Breast epithelium (tissue), 4 donors: ENCODE data around the gene LAMA1. TPM values are rescaled to one million over a fixed set of nuclear protein-coding genes. Genes with fewer than 3 reads are reported as not detected.

ENCODE experiments used
- DNase-seq, 2 donors: peaks; one replicate each; pipeline ENCODE4 v3.0.0-alpha.2; 2019; ENCODE audit warnings: low spot score in 2 of 2
- H3K27ac ChIP-seq, 2 donors: fragments of 200-600 bp; sonication (generic) in 1 of 2; one replicate each; pipeline ENCODE4 v1.5.1; 2016 to 2019; ENCODE audit warnings: mild to moderate bottlenecking in 1 of 2
- H3K27me3 ChIP-seq, 2 donors: fragments of 200-600 bp; sonication (generic) in 1 of 2; one replicate each; pipeline versions ENCODE4 v1.5.1 to v1.6.0; 2017 to 2019; ENCODE audit warnings: control low read depth in 1 of 2, mild to moderate bottlenecking in 1 of 2
- H3K36me3 ChIP-seq: fragments of 200-600 bp; one replicate; pipeline ENCODE4 v1.5.1; 2019
- H3K4me1 ChIP-seq, 2 donors: fragments of 200-600 bp; sonication (generic); one replicate each; pipeline ENCODE4 v1.5.1; 2016 to 2019; ENCODE audit warnings: control low read depth in 1 of 2
- H3K4me3 ChIP-seq, 3 donors: fragments of 200-600 bp; sonication (generic); 1 replicate in 2 of 3; 2 replicates in 1 of 3; pipeline ENCODE4 v1.5.1; 2016 to 2019; ENCODE audit warnings: mild to moderate bottlenecking in 3 of 3, moderate library complexity in 2 of 3
- H3K9me3 ChIP-seq, 2 donors: fragments of 200-600 bp; sonication (generic) in 1 of 2; one replicate each; pipeline ENCODE4 v1.5.1; 2016 to 2019; ENCODE audit warnings: control low read depth in 1 of 2
- CTCF ChIP-seq, 3 donors: fragments of 450-650 bp; IDR thresholded peaks; one replicate each; pipeline ENCODE4 v1.5.1; 2016 to 2017; ENCODE audit warnings: antibody characterized with exemption in 3 of 3, mild to moderate bottlenecking in 3 of 3, moderate library complexity in 3 of 3
- POLR2A ChIP-seq: fragments of 450-650 bp; IDR thresholded peaks from one replicate; pipeline ENCODE4 v1.6.1; 2016; ENCODE audit warnings: antibody characterized with exemption, mild to moderate bottlenecking, moderate library complexity
- POLR2AphosphoS5 ChIP-seq, 3 donors: sonication (generic); formaldehyde crosslinking; IDR thresholded peaks; one replicate each; pipeline ENCODE4 v1.6.1; 2017; ENCODE audit warnings: antibody characterized with exemption in 3 of 3
- intact Hi-C: fragments of 100-400 bp; cut with DNase I; formaldehyde crosslinking; loops from one replicate; pipeline ENCODE4 v1.15.1; 2023; ENCODE audit warnings: low total_unique reads
- total RNA-seq, 3 donors: library from RNA; depleted of rRNA; stranded (reverse); fragments of >200 nt; gene quantifications; one replicate each; pipeline ENCODE4 v1.1.0, GENCODE V29; 2016

The LAMA1 gene
- total RNA-seq, 3 donors from 2014 or later: 0.48 to 14.7 (median 10.2) TPM

GRCh38 chr18:7096838-7097237, 20.8 kb downstream of the LAMA1 start:
- Histone ChIP-seq H3K4me3 (no peak overlapping the region), H3K9me3 (no peaks in the 10 kb centered on the region), H3K27me3 (no peaks in the 10 kb centered on the region), H3K4me1 (no peaks in the 10 kb centered on the region), H3K36me3 (no peaks in the 10 kb centered on the region), H3K27ac (no peak overlapping the region)
- no peak for DNase-seq
- no peak for TF ChIP-seq POLR2A
- no peak for TF ChIP-seq POLR2AphosphoS5 (IDR thresholded peaks at IDR 0.05)
- TF ChIP-seq CTCF (IDR thresholded peaks at IDR 0.05): no peak
- intact Hi-C loops: no loop called here

- no peaks in the 10 kb centered on the region for H3K36me3 ChIP-seq
- no peak overlapping the region for H3K4me3 ChIP-seq
- H3K4me1 ChIP-seq: no peaks in the 10 kb centered on the region
- intact Hi-C loops: no loop called here
- H3K27ac ChIP-seq: no peak overlapping the region
- TF ChIP-seq POLR2AphosphoS5 (IDR thresholded peaks at IDR 0.05): no peak
- no peak for TF ChIP-seq CTCF (IDR thresholded peaks at IDR 0.05)
- TF ChIP-seq POLR2A: no peak
- no peaks in the 10 kb centered on the region for H3K27me3 ChIP-seq
- no peaks in the 10 kb centered on the region for H3K9me3 ChIP-seq
- DNase-seq: no peak
These were observed 23.2 kb downstream of the LAMA1 start for GRCh38 chr18:7094427-7094826.

GRCh38 chr18:7090771-7091170, 26.8 kb downstream of the LAMA1 start:
- H3K27me3 ChIP-seq: no peaks in the 10 kb centered on the region
- no peak overlapping the region for H3K4me3 ChIP-seq
- H3K9me3 ChIP-seq: no peaks in the 10 kb centered on the region
- intact Hi-C loops: no loop called here
- TF ChIP-seq POLR2A (no peak), POLR2AphosphoS5 (IDR thresholded peaks at IDR 0.05) (no peak), CTCF (IDR thresholded peaks at IDR 0.05) (no peak)
- DNase-seq: no peak
- no peaks in the 10 kb centered on the region for H3K36me3 ChIP-seq
- H3K4me1 ChIP-seq: no peaks in the 10 kb centered on the region
- H3K27ac ChIP-seq: peak overlapping the region; percentile 41 to 52

- Histone ChIP-seq H3K4me3 (no peak overlapping the region), H3K27ac (peak overlapping the region in 1 of 2 donors; percentile 52), H3K9me3 (no peaks in the 10 kb centered on the region), H3K27me3 (no peaks in the 10 kb centered on the region), H3K36me3 (no peaks in the 10 kb centered on the region), H3K4me1 (peaks cover 0 to 2% of the 10 kb centered on the region in 2 donors)
- no peak for TF ChIP-seq POLR2A
- TF ChIP-seq POLR2AphosphoS5 (IDR thresholded peaks at IDR 0.05): no peak
- DNase-seq: no peak
- intact Hi-C loops: no loop called here
These were observed 28.2 kb downstream of the LAMA1 start for GRCh38 chr18:7089369-7089768.

- H3K4me3 ChIP-seq: no peak overlapping the region
- intact Hi-C loops: no loop called here
- peaks cover 0 to 6% of the 10 kb centered on the region in 2 donors for H3K4me1 ChIP-seq
- TF ChIP-seq POLR2A (no peak), CTCF (IDR thresholded peaks at IDR 0.05) (no peak), POLR2AphosphoS5 (IDR thresholded peaks at IDR 0.05) (no peak)
- H3K27ac ChIP-seq: peak overlapping the region; percentile 73 to 85
- no peaks in the 10 kb centered on the region for H3K9me3 ChIP-seq
- no peaks in the 10 kb centered on the region for H3K27me3 ChIP-seq
- no peaks in the 10 kb centered on the region for H3K36me3 ChIP-seq
- no peak for DNase-seq
These were observed 33.2 kb downstream of the LAMA1 start for GRCh38 chr18:7084080-7085065.
